Pancreas (tissue), 10 donors: ENCODE data around the gene SLC38A3. TPM values are rescaled to one million over a fixed set of nuclear protein-coding genes. Genes with fewer than 3 reads are reported as not detected.
A peak's percentile ranks its signal among the peaks of the same experiment; 100 is the strongest.

Source experiments
- ATAC-seq, 4 donors: fragments of 200-7000 bp; cut with Tn5 transposase; one replicate each; pipeline versions ENCODE4 v1.8.0 to v1.9.1; 2020; ENCODE audit warnings: mild to moderate bottlenecking in 4 of 4, moderate library complexity in 4 of 4
- DNase-seq, 6 donors: peaks; one replicate each; pipeline ENCODE4 v3.0.0-alpha.2; 2020
- FAIRE-seq: peaks from 2 replicates; lab custom pipeline; 2012; peaks lifted over from hg19 to GRCh38; lab: Jason Lieb, UNC
- H3K27ac ChIP-seq, 4 donors: fragments of 200-600 bp; sonication (generic); 1 replicate in 3 of 4; 2 replicates in 1 of 4; pipeline versions ENCODE4 v1.5.0 to v1.8.0; 2020
- H3K27me3 ChIP-seq, 4 donors: fragments of 200-600 bp; one replicate each; pipeline ENCODE4 v1.8.0; 2021
- H3K36me3 ChIP-seq, 3 donors: fragments of 200-600 bp; sonication (generic) in 1 of 3; one replicate each; pipeline versions ENCODE4 v1.5.0 to v1.8.0; 2020 to 2021
- H3K4me1 ChIP-seq, 3 donors: fragments of 200-600 bp; one replicate each; pipeline ENCODE4 v1.8.0; 2021
- H3K4me3 ChIP-seq, 4 donors: fragments of 200-600 bp; sonication (generic) in 2 of 4; one replicate each; pipeline versions ENCODE4 v1.5.0 to v1.8.0; 2020 to 2021
- H3K9me3 ChIP-seq, 4 donors: fragments of 200-600 bp; one replicate each; pipeline ENCODE4 v1.8.0; 2021
- WGBS, 2 donors: extraction: QIAGEN DNeasy Blood & Tissue Kit; methylation state at CpG; one replicate each; pipeline ENCODE4 v1.1.7; 2013; 5-methylcytosine and 5-hydroxymethylcytosine counted together
- intact Hi-C, 3 donors: fragments of 100-400 bp; cut with DNase I; formaldehyde crosslinking; loops; one replicate each; pipeline versions ENCODE4 v1.11.1 to v1.14.2; 2022
- polyA plus RNA-seq, 2 donors: library from polyadenylated mRNA; stranded (reverse); fragments of 200-250 nt; gene quantifications; one replicate each; pipeline ENCODE4 v1.2.3, GENCODE V29; 2013
- total RNA-seq, 6 donors: library from RNA; stranded (reverse); fragmentation: NEBNext Ultra II Directional in 4 of 6; extraction: Animal tissue kit (Norgen Biotek cat#: 25700) in 4 of 6; gene quantifications; one replicate each; pipeline versions ENCODE4 v1.2.1 to v1.2.4, GENCODE V29; 2021 to 2023
- TF ChIP-seq, protein P1 (sequence below), 4 donors: fragments of 200-600 bp; sonication (generic) in 3 of 4; IDR thresholded peaks; one replicate each; pipeline versions ENCODE4 v1.5.0 to v1.8.0; 2021; ENCODE audit warnings: antibody characterized with exemption in 4 of 4
- donor health status: healthy with polysubstance abuse.
- donor health status: DM: no; HTN: no; CAD: no; lungs with moderate emphysema.
- donor health status: DM: no; HTN: no; CAD: no.
- donor health status: control.
- donor health status: control.
- donor health status: Bipolar disorder and iron deficiency.
- donor health status: DM: yes; HTN: yes; CAD: no.
- donor health status: DM: no; HTN: no; CAD: no.
- donor health status: DM: no; HTN: no; CAD: no.
- donor health status: DM: yes; HTN: yes; CAD: no.

SLC38A3 gene
- total and polyA plus RNA-seq, 8 donors: 21.2 to 57.9 (median 38.0) TPM

- intact Hi-C loops: loop anchor here (2.0 to 10.0 kb wide), 3 partner anchors 64 to 68 kb away; no protein-coding TSS in a partner anchor
- peaks cover 0 to 7% (median 0%) of the 10 kb centered on the region in 4 donors for H3K27me3 ChIP-seq
- no peak overlapping the region for H3K27ac ChIP-seq
- peak; percentile 55 to 84 (median 74) for DNase-seq
- peak; percentile 51 to 91 (median 87) for ATAC-seq
- H3K4me3 ChIP-seq: no peak overlapping the region
- no peaks in the 10 kb centered on the region for H3K9me3 ChIP-seq
- TF ChIP-seq, protein P1, sequence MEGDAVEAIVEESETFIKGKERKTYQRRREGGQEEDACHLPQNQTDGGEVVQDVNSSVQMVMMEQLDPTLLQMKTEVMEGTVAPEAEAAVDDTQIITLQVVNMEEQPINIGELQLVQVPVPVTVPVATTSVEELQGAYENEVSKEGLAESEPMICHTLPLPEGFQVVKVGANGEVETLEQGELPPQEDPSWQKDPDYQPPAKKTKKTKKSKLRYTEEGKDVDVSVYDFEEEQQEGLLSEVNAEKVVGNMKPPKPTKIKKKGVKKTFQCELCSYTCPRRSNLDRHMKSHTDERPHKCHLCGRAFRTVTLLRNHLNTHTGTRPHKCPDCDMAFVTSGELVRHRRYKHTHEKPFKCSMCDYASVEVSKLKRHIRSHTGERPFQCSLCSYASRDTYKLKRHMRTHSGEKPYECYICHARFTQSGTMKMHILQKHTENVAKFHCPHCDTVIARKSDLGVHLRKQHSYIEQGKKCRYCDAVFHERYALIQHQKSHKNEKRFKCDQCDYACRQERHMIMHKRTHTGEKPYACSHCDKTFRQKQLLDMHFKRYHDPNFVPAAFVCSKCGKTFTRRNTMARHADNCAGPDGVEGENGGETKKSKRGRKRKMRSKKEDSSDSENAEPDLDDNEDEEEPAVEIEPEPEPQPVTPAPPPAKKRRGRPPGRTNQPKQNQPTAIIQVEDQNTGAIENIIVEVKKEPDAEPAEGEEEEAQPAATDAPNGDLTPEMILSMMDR (IDR thresholded peaks at IDR 0.05): peak; percentile 20 to 70 (median 59)
- no peak for FAIRE-seq
- 8 to 9% methylated on average over 5 of the region's 5 CpGs for WGBS, 2 donors
- peaks cover 0 to 6% (median 0%) of the 10 kb centered on the region in 3 donors for H3K4me1 ChIP-seq
- no peaks in the 10 kb centered on the region for H3K36me3 ChIP-seq
These were observed 15.8 kb upstream of the SLC38A3 start for GRCh38 chr3:50189274-50189673.

- 76 to 86% methylated on average over 7 of the region's 7 CpGs for WGBS, 2 donors
- DNase-seq (no peak), FAIRE-seq (no peak), ATAC-seq (no peak)
- Histone ChIP-seq H3K27me3 (peaks cover 0 to 7% (median 0%) of the 10 kb centered on the region in 4 donors), H3K27ac (no peak overlapping the region), H3K36me3 (no peaks in the 10 kb centered on the region), H3K9me3 (no peaks in the 10 kb centered on the region), H3K4me3 (no peak overlapping the region), H3K4me1 (peaks cover 0 to 11% (median 0%) of the 10 kb centered on the region in 3 donors)
- TF ChIP-seq, protein P1 (IDR thresholded peaks at IDR 0.05): no peak
- intact Hi-C loops: loop anchor here (2.0 to 10.0 kb wide), 4 partner anchors 65 to 82 kb away; no protein-coding TSS in a partner anchor
These were observed 15.1 kb upstream of the SLC38A3 start for GRCh38 chr3:50189989-50190388.

DNA sequence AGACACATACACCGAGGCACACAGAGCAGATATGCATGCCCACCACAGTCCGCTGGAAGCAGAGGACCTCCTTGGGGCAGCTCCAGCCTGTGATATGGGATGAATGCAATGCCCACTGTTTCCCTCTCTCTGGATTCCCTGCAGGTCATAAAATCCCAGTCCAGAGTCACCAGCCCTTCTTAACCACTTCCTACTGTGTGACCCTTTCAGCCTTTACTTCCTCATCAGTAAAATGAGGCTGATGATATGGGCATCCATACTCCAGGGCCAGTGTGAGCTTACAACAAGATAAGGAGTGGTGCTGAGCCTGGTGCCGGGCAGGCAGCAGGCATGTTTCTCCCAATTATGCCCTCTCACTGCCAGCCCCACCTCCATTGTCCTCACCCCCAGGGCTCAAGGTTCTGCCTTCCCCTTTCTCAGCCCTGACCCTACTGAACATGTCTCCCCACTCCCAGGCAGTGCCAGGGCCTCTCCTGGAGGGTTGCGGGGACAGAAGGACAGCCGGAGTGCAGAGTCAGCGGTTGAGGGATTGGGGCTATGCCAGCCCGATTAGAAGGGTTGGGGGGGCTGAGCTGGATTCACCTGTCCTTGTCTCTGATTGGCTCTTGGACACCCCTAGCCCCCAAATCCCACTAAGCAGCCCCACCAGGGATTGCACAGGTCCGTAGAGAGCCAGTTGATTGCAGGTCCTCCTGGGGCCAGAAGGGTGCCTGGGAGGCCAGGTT is 14.0 kb upstream of the SLC38A3 start, which contains the start of gene GNAT1:
TSS of gene GNAT1 (plus strand) at position 675 of the 725 bp plus-strand sequence. CDS start 116 bp downstream, outside the sequence.
- no peaks in the 10 kb centered on the region for H3K36me3 ChIP-seq
- no peak within 1 kb of the TSS for H3K27ac ChIP-seq
- ATAC-seq (no peak), DNase-seq (peak in 1 of 6 donors; percentile 39), FAIRE-seq (no peak)
- intact Hi-C loops: loop anchor here in 1 of 3 donors (5.0 kb wide), 1 partner anchor 81 kb away; no protein-coding TSS in a partner anchor
- no peak within 1 kb of the TSS for H3K4me3 ChIP-seq
- no peaks in the 10 kb centered on the region for H3K9me3 ChIP-seq
- H3K4me1 ChIP-seq: peaks cover 0 to 19% (median 5%) of the 10 kb centered on the region in 3 donors
- TF ChIP-seq, protein P1 (IDR thresholded peaks at IDR 0.05): no peak
- H3K27me3 ChIP-seq: peaks cover 0 to 7% (median 0%) of the 10 kb centered on the region in 4 donors
- 63 to 65% methylated on average over 8 of the region's 8 CpGs for WGBS, 2 donors

DNA sequence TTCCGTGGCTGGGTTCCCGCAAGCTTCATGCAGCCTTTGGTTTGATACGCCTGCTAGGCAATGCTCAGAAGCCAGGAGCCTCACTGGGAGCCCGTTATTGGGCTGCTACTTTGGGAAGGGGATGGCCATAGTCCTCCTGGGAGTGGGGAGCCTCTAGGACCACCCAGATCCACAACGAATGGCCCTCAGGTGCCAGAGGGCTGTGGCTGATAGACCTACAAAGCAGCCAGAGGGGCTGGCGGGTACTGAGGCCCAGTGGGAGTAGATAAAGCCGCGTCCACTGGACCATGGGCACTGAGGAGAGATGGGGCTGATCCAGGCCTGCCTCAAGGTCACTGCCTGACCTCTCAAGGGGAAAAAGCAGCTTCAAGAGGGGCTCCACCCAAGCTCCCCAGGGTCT is 12.9 kb upstream of the SLC38A3 start:
- peak in 1 of 6 donors; percentile 70 for DNase-seq
- ATAC-seq: no peak
- Histone ChIP-seq H3K9me3 (no peaks in the 10 kb centered on the region), H3K4me3 (no peak overlapping the region), H3K36me3 (no peaks in the 10 kb centered on the region), H3K27me3 (peaks cover 0 to 7% (median 0%) of the 10 kb centered on the region in 4 donors), H3K27ac (no peak overlapping the region), H3K4me1 (peaks cover 0 to 19% (median 5%) of the 10 kb centered on the region in 3 donors)
- intact Hi-C loops: loop anchor here in 1 of 3 donors (5.0 kb wide), 1 partner anchor 80 kb away; no protein-coding TSS in a partner anchor
- TF ChIP-seq, protein P1 (IDR thresholded peaks at IDR 0.05): no peak
- 69 to 79% methylated on average over 8 of the region's 8 CpGs for WGBS, 2 donors
- FAIRE-seq: no peak
